GM12873 (cell line): ENCODE data around the gene AGPAT1.
A peak's percentile ranks its signal among the peaks of the same experiment; 100 is the strongest.

ENCODE experiments used
- CTCF ChIP-seq: IDR thresholded peaks from 2 replicates; pipeline ENCODE4 v1.5.1; 2012; ENCODE audit warnings: low read depth, mild to moderate bottlenecking, moderate library complexity, low read length, control low read depth; ENCODE audit not compliant: insufficient read depth; ENCODE audit errors: missing control alignments

The AGPAT1 gene

GRCh38 chr6:32167154-32167760, 8.6 kb downstream of the AGPAT1 start:
- TF ChIP-seq CTCF: no peak

GRCh38 chr6:32166411-32167061, 9.3 kb downstream of the AGPAT1 start:
- no peak for TF ChIP-seq CTCF

GRCh38 chr6:32164295-32164694, 11.6 kb downstream of the AGPAT1 start, which contains the start of gene EGFL8:
EGFL8 (plus strand) TSS chr6:32164595; CDS start chr6:32166166, 1,571 bp downstream.
- no peak for TF ChIP-seq CTCF

GRCh38 chr6:32163559-32164258, 12.2 kb downstream of the AGPAT1 start:
- TF ChIP-seq CTCF: no peak

GRCh38 chr6:32158052-32158451, 17.8 kb downstream of the AGPAT1 start:
- TF ChIP-seq CTCF: no peak

- TF ChIP-seq CTCF: no peak
Measured at GRCh38 chr6:32156891-32157290, 19.0 kb downstream of the AGPAT1 start.

GRCh38 chr6:32154514-32155161, 21.2 kb downstream of the AGPAT1 start:
- peak; percentile 65 for TF ChIP-seq CTCF
